Medulla oblongata (tissue), 1 donor: ENCODE results near the gene OR13C4.
"Not testable (repeated sequence)": the region's sequence is repeated elsewhere in the genome, so short reads cannot be mapped to it uniquely, and the experiment has no call there.

Experiments
- DNase-seq: peaks from one replicate; pipeline ENCODE4 v3.0.0-alpha.2; 2015; ENCODE audit errors: extremely low spot score

Gene OR13C4

GRCh38 chr9:104527109-104527508, at the start of gene OR13C4:
Gene OR13C4, minus strand, starts transcription at chr9:104527209. Its CDS starts 0 bp downstream, at chr9:104527209.
- DNase-seq, result no peak

- no peak for DNase-seq
These were observed 48.4 kb upstream of the OR13C4 start for GRCh38 chr9:104575456-104575855.

GRCh38 chr9:104572612-104573011, 45.6 kb upstream of the OR13C4 start:
- DNase-seq, result no peak

GRCh38 chr9:104568868-104569267, 41.9 kb upstream of the OR13C4 start, which contains the start of gene OR13C8:
Gene OR13C8, plus strand, starts transcription at chr9:104569168. Its CDS starts 0 bp downstream, at chr9:104569168.
- DNase-seq, result no peak

- DNase-seq, result no peak
These were observed 37.3 kb upstream of the OR13C4 start for GRCh38 chr9:104564358-104564757.

GRCh38 chr9:104556830-104557634, 30.0 kb upstream of the OR13C4 start:
- no peak for DNase-seq

- no peak for DNase-seq
These were observed 28.5 kb upstream of the OR13C4 start for GRCh38 chr9:104555521-104555920.

- no peak for DNase-seq
These were observed 26.3 kb upstream of the OR13C4 start for GRCh38 chr9:104553261-104553660.

- no peak for DNase-seq
These were observed 17.6 kb upstream of the OR13C4 start for GRCh38 chr9:104544644-104545043.

GRCh38 chr9:104539275-104539674, 12.3 kb upstream of the OR13C4 start:
- no peak for DNase-seq

GRCh38 chr9:104536756-104537155, 9.7 kb upstream of the OR13C4 start, which contains the start of gene OR13C3:
Gene OR13C3, minus strand, starts transcription at chr9:104536856. Its CDS starts 133 bp downstream, at chr9:104536723.
- no peak for DNase-seq

GRCh38 chr9:104520241-104520640, 6.8 kb downstream of the OR13C4 start:
- DNase-seq, result not testable (repeated sequence)

GRCh38 chr9:104514901-104515300, 12.1 kb downstream of the OR13C4 start:
- no peak for DNase-seq

- DNase-seq, result no peak
These were observed 20.4 kb downstream of the OR13C4 start for GRCh38 chr9:104506565-104506964.

- DNase-seq, result no peak
These were observed 23.0 kb downstream of the OR13C4 start, which contains the start of gene OR13F1 for GRCh38 chr9:104503963-104504362. Gene OR13F1, plus strand, starts transcription at chr9:104504263. Its CDS starts 0 bp downstream, at chr9:104504263.

- DNase-seq, result no peak
These were observed 23.6 kb downstream of the OR13C4 start for GRCh38 chr9:104503440-104503839.

GRCh38 chr9:104494808-104495207, 32.2 kb downstream of the OR13C4 start:
- no peak for DNase-seq

- no peak for DNase-seq
These were observed 42.0 kb downstream of the OR13C4 start for GRCh38 chr9:104485014-104485413.

GRCh38 chr9:104482921-104483570, 44.0 kb downstream of the OR13C4 start:
- no peak for DNase-seq
